HK-2 (cell line): ENCODE measurements around the gene KCNQ1.

Experiments used
- DNase-seq: peaks from one replicate; pipeline ENCODE4 v3.0.0-alpha.2; 2018; ENCODE audit not compliant: unreplicated experiment

Gene KCNQ1

GRCh38 chr11:2730272-2731129 lies 285.7 kb downstream of the KCNQ1 start:
- DNase-seq, result no peak

DNA sequence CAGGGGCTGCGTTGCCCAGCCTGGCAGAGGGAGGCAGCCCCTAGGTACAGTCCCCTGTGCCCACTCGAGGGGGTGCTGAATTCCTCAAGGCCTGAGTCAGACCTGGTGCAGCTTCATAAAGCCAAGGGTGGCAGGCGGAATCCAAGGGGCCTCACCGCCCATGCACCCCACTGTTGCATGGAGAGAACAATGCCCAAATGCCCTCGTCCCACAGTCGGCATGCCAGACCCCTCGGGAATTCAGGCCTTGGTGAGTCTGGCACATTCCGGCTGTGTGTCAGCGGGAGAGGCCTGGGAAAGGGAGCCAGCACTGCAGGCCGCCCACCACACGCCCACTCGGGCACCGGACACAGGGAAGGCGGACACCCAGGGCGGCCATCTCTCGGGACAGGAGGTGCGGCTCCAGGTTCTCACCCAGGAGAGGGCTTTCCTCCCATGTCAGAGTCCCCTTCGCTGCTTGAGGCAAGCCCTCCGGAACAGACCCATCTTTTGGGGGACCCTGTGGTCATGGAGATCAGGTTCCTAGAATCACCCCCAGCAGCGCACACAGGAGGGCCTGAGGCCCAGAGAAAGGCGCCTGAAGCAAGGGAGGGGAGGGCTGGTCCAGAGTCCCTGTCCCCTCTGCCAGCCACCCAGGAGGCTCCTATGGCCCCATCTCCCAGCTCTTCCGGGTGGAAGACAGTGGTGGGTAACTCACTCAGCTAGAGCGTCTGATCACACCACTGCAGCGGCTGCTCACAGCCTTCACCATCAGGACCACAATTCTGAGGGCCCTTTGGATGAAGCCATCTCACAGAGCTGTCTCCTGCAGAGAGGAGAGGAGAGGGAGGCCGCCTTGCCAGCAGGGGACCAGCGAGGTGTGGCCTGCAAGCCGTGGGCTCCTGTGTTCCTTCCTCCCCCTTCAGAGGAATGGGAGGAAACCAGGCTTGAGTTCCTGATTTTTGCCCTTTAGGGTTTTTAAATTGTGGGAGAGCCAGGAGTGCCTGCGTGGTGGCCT lies 286.6 kb downstream of the KCNQ1 start:
- DNase-seq, result no peak

DNA sequence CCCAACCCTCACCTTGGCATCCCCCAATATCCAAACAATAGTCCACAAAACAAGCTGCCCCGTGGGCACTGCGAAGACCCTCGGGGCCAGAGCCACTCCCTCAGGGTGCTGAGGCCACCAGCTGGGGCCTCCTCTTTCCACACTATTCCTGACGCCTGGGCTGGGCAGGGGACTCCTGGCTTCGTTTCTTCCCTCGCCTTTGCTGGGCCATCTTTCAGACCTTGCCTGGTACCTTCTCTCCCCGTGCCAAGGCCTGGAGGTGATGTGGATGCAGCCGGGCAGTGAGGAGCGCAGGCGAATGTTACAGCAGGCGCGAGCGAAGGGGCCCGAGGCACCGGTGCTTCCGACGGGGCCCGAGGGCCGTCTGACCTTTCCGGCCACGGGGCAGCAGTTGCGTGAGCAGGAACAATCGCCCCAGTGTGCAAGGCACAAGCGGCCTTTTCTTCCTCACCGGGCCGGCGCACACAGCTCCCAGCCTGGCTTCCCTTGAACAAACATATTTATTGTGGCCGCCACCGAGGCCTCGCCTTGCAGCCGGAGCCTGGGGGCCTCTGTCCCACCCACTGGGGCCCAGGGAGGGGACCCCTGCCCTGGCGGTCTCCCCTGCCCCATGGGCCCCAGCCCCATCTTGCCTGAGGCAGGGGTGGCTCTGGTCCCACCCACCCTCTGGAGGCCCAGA lies 287.6 kb downstream of the KCNQ1 start:
- DNase-seq, result no peak

- DNase-seq, result no peak
Measured at GRCh38 chr11:2732940-2733628, 288.3 kb downstream of the KCNQ1 start.

GRCh38 chr11:2734181-2735052 lies 289.6 kb downstream of the KCNQ1 start:
- peak; percentile 29 for DNase-seq

- no peak for DNase-seq
Measured at GRCh38 chr11:2735053-2735589, 290.3 kb downstream of the KCNQ1 start.

DNA sequence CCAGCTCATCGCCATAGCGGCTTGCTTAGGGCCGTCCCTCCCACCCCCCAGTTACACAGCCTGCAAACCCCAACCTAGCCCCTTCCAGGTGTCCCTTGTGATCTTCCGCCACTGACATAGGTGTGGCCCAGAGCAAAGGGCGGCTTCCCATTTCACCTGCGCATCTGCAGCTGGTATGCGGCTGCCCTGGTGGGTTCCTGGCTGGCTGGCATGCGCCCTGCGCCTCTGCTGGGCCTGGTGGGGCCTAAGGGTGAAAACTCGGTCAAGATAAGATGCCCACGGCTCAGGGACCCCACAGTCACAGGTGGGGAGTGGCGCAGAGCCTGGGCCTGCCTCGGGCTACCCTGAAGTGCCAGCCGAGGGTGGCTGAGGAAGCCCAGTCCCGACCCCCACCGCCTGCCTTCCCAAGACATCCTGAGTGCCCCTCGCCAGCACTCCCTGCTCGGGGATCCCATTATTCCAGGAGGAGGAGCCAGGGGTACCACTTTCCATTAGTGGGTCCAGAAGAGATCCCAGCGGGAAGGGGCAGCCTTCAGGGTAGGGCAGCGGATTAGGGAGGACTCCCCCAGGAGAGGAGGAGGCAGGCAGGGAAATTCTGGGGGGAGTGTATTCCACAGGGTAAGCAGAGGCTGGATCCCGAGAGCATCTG lies 291.9 kb downstream of the KCNQ1 start:
- no peak for DNase-seq

GRCh38 chr11:2737226-2737590 lies 292.4 kb downstream of the KCNQ1 start:
- peak; percentile 28 for DNase-seq

GRCh38 chr11:2737866-2738265 lies 293.1 kb downstream of the KCNQ1 start:
- DNase-seq, result peak; percentile 42

DNA sequence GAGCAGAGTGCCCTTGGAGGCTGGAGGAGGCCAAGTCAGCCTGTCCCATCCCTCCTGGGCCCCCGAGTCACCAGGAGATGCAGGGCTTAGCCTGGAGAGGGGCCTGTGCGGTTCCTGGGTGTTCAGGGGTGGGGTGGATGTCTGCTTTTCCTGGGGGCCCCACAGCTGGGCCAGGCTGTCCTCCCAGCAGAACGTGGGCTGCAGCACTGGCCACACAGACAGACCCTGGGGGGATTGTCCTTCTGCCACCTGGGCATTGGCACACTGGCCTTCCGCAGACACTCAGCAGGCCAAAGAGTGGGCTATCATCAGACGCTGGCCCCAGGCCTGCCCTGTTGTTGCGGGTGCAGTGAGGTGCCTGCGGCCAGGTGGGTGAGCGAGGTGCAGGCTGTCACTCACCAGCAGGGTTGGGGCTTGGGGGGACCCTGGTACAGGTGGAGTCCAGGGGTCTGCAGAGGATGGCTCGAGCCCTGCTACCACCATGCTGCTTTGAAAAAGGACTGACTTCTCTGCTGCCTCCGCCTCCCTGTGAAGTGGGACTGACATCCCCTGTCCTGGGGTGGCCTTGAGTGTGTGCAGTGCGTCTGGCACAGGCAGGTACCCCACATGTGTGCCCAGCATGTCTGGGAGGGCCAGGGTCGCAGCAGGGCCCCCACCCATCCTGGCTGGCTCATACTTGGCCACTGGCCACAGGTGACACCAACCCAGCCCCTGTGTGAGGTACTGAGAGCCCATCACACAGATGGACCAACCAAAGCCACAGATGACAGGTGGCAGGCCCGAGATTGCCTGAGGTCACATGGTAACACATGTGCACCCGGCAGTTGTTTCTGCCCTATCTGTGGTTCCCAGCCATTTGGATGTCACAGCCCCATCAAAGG lies 294.0 kb downstream of the KCNQ1 start:
- DNase-seq, result no peak

DNA sequence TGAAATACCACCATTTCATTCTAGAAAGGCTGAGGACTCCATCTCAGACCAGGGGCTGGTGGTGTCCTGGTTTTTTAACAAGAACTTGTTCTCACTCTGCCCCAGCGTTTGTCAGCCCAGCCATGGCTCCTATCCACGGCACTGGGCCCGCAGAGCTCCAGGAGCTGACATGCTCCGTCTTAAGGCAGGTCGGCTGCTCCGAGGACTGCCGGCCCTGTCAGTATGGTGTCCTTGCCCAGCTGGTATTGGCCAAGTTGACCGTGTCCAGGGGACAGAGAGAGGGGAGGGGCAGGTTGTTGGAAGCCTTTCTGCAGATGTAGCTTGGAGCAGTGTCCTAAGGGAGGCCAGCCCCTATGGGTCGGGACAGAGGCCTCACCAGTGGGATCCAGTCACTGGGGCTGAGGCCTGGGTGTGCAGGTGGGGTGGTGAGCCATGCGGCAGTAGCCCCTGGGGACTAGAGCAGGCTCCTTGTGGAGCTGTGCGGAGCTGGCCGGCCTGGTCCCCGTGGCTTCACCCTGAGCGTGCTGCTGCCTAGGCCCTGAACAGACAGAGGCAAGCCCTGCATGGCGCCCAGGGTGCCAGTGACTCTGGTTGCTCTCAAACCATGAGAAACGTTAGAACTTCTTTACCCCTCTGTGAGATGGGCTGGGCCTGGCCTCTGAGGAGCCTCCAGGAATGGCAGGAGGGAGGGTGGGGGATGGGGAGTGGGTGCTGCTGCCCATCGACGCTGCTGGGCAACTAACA lies 294.9 kb downstream of the KCNQ1 start:
- DNase-seq, result no peak

DNA sequence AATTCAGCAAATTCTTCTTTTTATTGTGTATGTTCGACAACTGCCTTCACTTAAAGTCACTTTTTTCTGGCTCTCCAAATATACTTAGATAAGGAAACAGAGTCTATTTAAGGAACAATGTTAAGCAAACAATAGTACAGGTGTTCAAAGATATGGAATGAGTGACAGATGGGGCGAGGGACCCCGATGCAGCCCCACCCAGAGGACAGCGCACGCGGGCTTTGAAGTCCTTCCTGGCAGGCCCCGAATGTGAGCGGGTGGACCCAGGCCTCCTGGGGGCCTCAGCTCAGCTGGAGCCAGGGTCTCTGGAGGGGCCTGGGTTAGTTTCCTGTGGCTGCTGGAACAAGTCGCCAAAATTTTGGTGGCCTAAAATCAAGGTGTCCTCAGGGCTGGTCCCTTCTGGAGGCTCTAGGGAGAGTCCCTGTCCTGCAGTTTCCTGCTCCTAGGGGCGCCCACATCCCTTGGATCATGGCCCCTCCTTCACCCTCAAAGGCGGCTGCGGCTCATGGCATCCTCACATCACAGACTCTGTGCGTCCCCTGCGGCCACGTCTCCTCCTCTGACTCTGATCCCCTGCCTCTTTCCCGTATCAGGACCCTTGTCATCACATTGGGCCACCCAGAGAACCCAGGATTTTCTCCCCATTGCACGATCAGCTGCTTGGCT lies 295.6 kb downstream of the KCNQ1 start:
- no peak for DNase-seq

GRCh38 chr11:2741006-2741376 lies 296.2 kb downstream of the KCNQ1 start:
- DNase-seq, result no peak

GRCh38 chr11:2741377-2742131 lies 296.7 kb downstream of the KCNQ1 start:
- DNase-seq, result peak; percentile 54

- no peak for DNase-seq
Measured at GRCh38 chr11:2742201-2742600, 297.4 kb downstream of the KCNQ1 start.

GRCh38 chr11:2742611-2743426 lies 298.0 kb downstream of the KCNQ1 start:
- no peak for DNase-seq
